HepG2 (cell line): ENCODE results near the gene CNNM2. TPM values are rescaled to one million over a fixed set of nuclear protein-coding genes. Genes with fewer than 3 reads are reported as not detected.

Source experiments
- ASH2L ChIP-seq: fragments of 300-600, 200-600 bp; sonication (generic); IDR thresholded peaks from 2 replicates; pipeline ENCODE4 v1.7.0; 2017; ENCODE audit warnings: low read depth, mild to moderate bottlenecking, moderate library complexity, mixed read lengths, low read length; ENCODE audit not compliant: insufficient read length
- ATAD3A ChIP-seq: sonication (generic); formaldehyde crosslinking; IDR thresholded peaks from 2 replicates; pipeline ENCODE4 v1.4.0; 2020; ENCODE audit warnings: missing genetic modification reagents
- CTCF ChIP-seq: sonication (generic); formaldehyde crosslinking; IDR thresholded peaks from 2 replicates; pipeline ENCODE4 v1.5.0; 2020; ENCODE audit warnings: mild to moderate bottlenecking, missing genetic modification reagents, moderate library complexity
- KDM2A ChIP-seq: sonication (generic); formaldehyde crosslinking; IDR thresholded peaks from 2 replicates; pipeline ENCODE4 v1.4.0; 2020; ENCODE audit warnings: low read depth, missing genetic modification reagents, borderline replicate concordance
- MED1 ChIP-seq: sonication (generic); formaldehyde crosslinking; IDR thresholded peaks from 2 replicates; pipeline ENCODE4 v1.4.0; 2020; ENCODE audit warnings: missing genetic modification reagents
- PPARG ChIP-seq: conservative IDR thresholded peaks from 2 replicates; pipeline ENCODE4 v1.6.1; 2016; ENCODE audit warnings: missing biosample characterization, missing genetic modification reagents
- RAD21 ChIP-seq: fragments of 450-650 bp; formaldehyde crosslinking; IDR thresholded peaks from 2 replicates; pipeline ENCODE4 v1.5.0; 2020; ENCODE audit warnings: mild to moderate bottlenecking
- SALL2 ChIP-seq: sonication (generic); formaldehyde crosslinking; IDR thresholded peaks from 2 replicates; pipeline ENCODE4 v1.8.1; 2023; ENCODE audit warnings: mild to moderate bottlenecking, missing genetic modification reagents, inconsistent platforms
- SKI ChIP-seq: fragments of 450-650 bp; IDR thresholded peaks from one replicate; pipeline ENCODE4 v1.6.1; 2018; ENCODE audit warnings: mild to moderate bottlenecking; ENCODE audit not compliant: partially characterized antibody
- SP1 ChIP-seq, 2 experiments: fragments of 450-650 bp in 1 of 2; sonication (generic) in 1 of 2; formaldehyde crosslinking in 1 of 2; IDR thresholded peaks; 2 replicates each; pipeline versions ENCODE4 v1.4.0 to v1.6.1; 2016 to 2020; ENCODE audit warnings: missing genetic modification reagents in 1 of 2
- ZBTB38 ChIP-seq: sonication (generic); formaldehyde crosslinking; IDR thresholded peaks from 2 replicates; pipeline ENCODE4 v1.5.1; 2020; ENCODE audit warnings: mild to moderate bottlenecking, missing genetic modification reagents
- ZC3H4 ChIP-seq: sonication (generic); formaldehyde crosslinking; IDR thresholded peaks from 2 replicates; pipeline ENCODE4 v1.4.0; 2020; ENCODE audit warnings: missing genetic modification reagents, borderline replicate concordance
- ZNF256 ChIP-seq: sonication (generic); formaldehyde crosslinking; conservative IDR thresholded peaks from 2 replicates; pipeline ENCODE4 v1.4.0; 2020; ENCODE audit warnings: missing genetic modification reagents
- ZNF331 ChIP-seq: sonication (generic); formaldehyde crosslinking; IDR thresholded peaks from 2 replicates; pipeline ENCODE4 v1.4.0; 2020; ENCODE audit warnings: missing genetic modification reagents
- ZNF687 ChIP-seq: sonication (generic); formaldehyde crosslinking; IDR thresholded peaks from 2 replicates; pipeline ENCODE4 v1.5.1; 2020; ENCODE audit warnings: mild to moderate bottlenecking, missing genetic modification reagents, moderate library complexity
- ZNF891 ChIP-seq: sonication (generic); formaldehyde crosslinking; IDR thresholded peaks from 2 replicates; pipeline ENCODE4 v1.5.0; 2020; ENCODE audit warnings: mild to moderate bottlenecking, missing genetic modification reagents
- polyA plus RNA-seq, 8 experiments: library from polyadenylated mRNA; depleted of rRNA in 3 of 8; stranded (reverse) in 7 of 8; unstranded in 1 of 8; fragments of >200 nt; fragmentation: Illumina TruSeq in 4 of 8; extraction: Trizol in 4 of 8; gene quantifications; 2 replicates each; pipeline versions ENCODE4 v1.2.1 to v1.2.3, GENCODE V29; 2011 to 2016; ENCODE audit warnings: low read depth in 4 of 8, missing spikeins in 1 of 8, mixed read lengths in 1 of 8; ENCODE audit not compliant: insufficient read depth in 1 of 8
- total RNA-seq, 5 experiments: library from RNA; depleted of rRNA; stranded (reverse); fragments of >200 nt; fragmentation: Illumina TruSeq; extraction: Trizol; gene quantifications; 2 replicates each; pipeline ENCODE4 v1.2.3, GENCODE V29; 2016; ENCODE audit warnings: low read depth in 1 of 5
- TF ChIP-seq, protein P1 (sequence below): sonication (generic); formaldehyde crosslinking; IDR thresholded peaks from 2 replicates; pipeline ENCODE4 v1.5.0; 2020; ENCODE audit warnings: mild to moderate bottlenecking, missing genetic modification reagents, borderline replicate concordance

CNNM2 gene
- total and polyA plus RNA-seq, 2 of the 13 experiments (the other 11 are each of a cell fraction or from before 2014, with no cell fraction given) = 7.1 to 9.0 TPM

DNA sequence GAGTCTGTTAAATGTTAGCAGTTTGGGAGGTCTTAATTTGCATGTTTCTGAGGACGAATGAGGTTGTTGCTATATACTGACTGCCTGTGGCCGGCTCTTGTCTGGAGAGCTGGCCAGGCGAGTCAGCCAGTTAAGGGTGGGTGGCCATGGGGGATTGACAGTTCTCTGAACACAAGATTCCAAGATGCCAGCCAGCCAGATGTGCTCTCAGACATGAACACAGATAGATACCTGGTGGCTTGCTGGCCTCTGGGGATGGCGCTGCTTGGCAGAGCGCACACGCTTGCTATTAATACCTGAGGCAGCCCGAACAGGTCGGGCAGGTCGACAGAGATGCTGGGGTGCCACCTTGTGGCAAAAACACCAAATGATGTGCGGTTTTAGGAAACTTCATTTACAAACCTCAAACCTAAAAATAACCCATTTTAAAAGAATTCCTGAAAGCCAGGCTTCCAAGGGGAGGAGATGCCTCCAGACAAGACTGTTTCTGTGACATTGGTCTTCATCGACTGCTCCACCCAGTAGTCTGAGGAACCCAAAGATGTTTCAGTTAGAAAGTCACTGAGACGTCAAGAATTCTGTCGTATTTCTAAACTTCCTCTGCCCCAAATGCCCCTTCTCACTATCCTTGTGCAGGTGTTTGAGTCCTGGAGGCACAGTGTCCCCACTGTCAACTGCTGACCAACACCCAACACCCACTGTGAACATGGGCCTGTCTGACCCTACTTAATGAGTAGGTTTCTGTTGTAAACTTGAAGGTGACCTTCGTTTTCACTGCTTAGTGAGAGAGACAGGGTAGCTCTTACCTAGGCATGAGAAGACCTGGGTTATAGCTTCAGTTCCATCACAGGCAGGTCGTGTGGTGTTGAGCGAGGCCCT, 151.6 kb downstream of the CNNM2 start (continued):
- TF ChIP-seq ZC3H4 (no peak), ZNF256 (CRISPR knock-in tag) (no peak), CTCF (CRISPR knock-in tag) (peak; percentile 83), KDM2A (0 out of 2 replicates have a peak, but pooled peaks have one; percentile 49), RAD21 (CRISPR knock-in tag) (peak; percentile 94), ZNF891 (CRISPR knock-in tag) (peak; percentile 25; the same call in 1 of the 2 replicates), ZNF687 (CRISPR knock-in tag) (peak; percentile 39), SKI (no peak), PPARG (CRISPR knock-in tag) (0 out of 2 replicates have a peak, but pooled peaks have one; percentile 24), SALL2 (CRISPR knock-in tag) (0 out of 2 replicates have a peak, but pooled peaks have one; percentile 36), SP1 (IDR thresholded peaks at IDR 0.05) (no peak), SP1 (CRISPR knock-in tag; IDR thresholded peaks at IDR 0.05) (0 out of 2 replicates have a peak, but pooled peaks have one; percentile 14), ASH2L (peak; percentile 13), ZNF331 (no peak), ZBTB38 (CRISPR knock-in tag) (0 out of 2 replicates have a peak, but pooled peaks have one; percentile 33), MED1 (0 out of 2 replicates have a peak, but pooled peaks have one; percentile 11), ATAD3A (no peak)
- TF ChIP-seq, protein P1, sequence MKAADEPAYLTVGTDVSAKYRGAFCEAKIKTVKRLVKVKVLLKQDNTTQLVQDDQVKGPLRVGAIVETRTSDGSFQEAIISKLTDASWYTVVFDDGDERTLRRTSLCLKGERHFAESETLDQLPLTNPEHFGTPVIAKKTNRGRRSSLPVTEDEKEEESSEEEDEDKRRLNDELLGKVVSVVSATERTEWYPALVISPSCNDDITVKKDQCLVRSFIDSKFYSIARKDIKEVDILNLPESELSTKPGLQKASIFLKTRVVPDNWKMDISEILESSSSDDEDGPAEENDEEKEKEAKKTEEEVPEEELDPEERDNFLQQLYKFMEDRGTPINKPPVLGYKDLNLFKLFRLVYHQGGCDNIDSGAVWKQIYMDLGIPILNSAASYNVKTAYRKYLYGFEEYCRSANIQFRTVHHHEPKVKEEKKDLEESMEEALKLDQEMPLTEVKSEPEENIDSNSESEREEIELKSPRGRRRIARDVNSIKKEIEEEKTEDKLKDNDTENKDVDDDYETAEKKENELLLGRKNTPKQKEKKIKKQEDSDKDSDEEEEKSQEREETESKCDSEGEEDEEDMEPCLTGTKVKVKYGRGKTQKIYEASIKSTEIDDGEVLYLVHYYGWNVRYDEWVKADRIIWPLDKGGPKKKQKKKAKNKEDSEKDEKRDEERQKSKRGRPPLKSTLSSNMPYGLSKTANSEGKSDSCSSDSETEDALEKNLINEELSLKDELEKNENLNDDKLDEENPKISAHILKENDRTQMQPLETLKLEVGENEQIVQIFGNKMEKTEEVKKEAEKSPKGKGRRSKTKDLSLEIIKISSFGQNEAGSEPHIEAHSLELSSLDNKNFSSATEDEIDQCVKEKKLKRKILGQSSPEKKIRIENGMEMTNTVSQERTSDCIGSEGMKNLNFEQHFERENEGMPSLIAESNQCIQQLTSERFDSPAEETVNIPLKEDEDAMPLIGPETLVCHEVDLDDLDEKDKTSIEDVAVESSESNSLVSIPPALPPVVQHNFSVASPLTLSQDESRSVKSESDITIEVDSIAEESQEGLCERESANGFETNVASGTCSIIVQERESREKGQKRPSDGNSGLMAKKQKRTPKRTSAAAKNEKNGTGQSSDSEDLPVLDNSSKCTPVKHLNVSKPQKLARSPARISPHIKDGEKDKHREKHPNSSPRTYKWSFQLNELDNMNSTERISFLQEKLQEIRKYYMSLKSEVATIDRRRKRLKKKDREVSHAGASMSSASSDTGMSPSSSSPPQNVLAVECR (CRISPR knock-in tag) = peak; percentile 46; the same call in 1 of the 2 replicates
